Activated naive CD8-positive, alpha-beta T cell treated with anti-CD3 and anti-CD28 coated beads, Interleukin-2, amount 10 ng/mL, durations not matched to agents 7 days and 5 days (primary cell): ENCODE measurements around the gene HOXA10. TPM values are rescaled to one million over a fixed set of nuclear protein-coding genes. Genes with fewer than 3 reads are reported as not detected.

Experiments used
- ATAC-seq: fragments of 150-1000 bp; cut with Tn5 transposase; one replicate; pipeline ENCODE4 v1.10.0; 2021; ENCODE audit warnings: low read depth, moderate library complexity
- POLR2A ChIA-PET: fragments of 350-600 bp; sonication (Branson Sonifier 250); formaldehyde crosslinking; loops from one replicate; lab custom pipeline; 2021; ENCODE audit warnings: antibody characterized with exemption; lab: Charles Lee
- DNase-seq: peaks from one replicate; pipeline ENCODE4 v3.0.0; 2021
- H3K27ac Mint-ChIP-seq: one replicate; pipeline ENCODE4 v1.8.0; 2022; ENCODE audit warnings: mild to moderate bottlenecking, mixed read lengths
- H3K27me3 Mint-ChIP-seq: one replicate; pipeline ENCODE4 v1.8.0; 2022; ENCODE audit warnings: mild to moderate bottlenecking, moderate library complexity, mixed read lengths
- H3K36me3 Mint-ChIP-seq: one replicate; pipeline ENCODE4 v1.8.0; 2021; ENCODE audit warnings: mild to moderate bottlenecking, mixed read lengths
- H3K4me1 Mint-ChIP-seq: one replicate; pipeline ENCODE4 v1.8.0; 2021; ENCODE audit warnings: mixed read lengths
- H3K4me3 Mint-ChIP-seq: one replicate; pipeline ENCODE4 v1.8.0; 2022; ENCODE audit warnings: mild to moderate bottlenecking, moderate library complexity, mixed read lengths
- H3K9me3 Mint-ChIP-seq: one replicate; pipeline ENCODE4 v1.8.0; 2021; ENCODE audit warnings: mixed read lengths
- total RNA-seq, 2 experiments: library from RNA; stranded (reverse); gene quantifications; one replicate each; pipeline ENCODE4 v1.2.3, GENCODE V29; 2021

The HOXA10 gene
- total RNA-seq, 2 experiments from 2014 or later: not detected

GRCh38 chr7:27200761-27201579 lies 26.9 kb upstream of the HOXA10 start:
- H3K4me1 Mint-ChIP-seq: peaks cover 27% of the 10 kb centered on the region
- ATAC-seq (no peak), DNase-seq (peak; percentile 25)
- H3K27me3 Mint-ChIP-seq: peaks cover 89% of the 10 kb centered on the region
- H3K36me3 Mint-ChIP-seq: peaks cover 2% of the 10 kb centered on the region
- peak overlapping the region; percentile 53 for H3K4me3 Mint-ChIP-seq
- no peaks in the 10 kb centered on the region for H3K9me3 Mint-ChIP-seq
- peak overlapping the region; percentile 5 for H3K27ac Mint-ChIP-seq
- POLR2A ChIA-PET: no interaction called here

DNA sequence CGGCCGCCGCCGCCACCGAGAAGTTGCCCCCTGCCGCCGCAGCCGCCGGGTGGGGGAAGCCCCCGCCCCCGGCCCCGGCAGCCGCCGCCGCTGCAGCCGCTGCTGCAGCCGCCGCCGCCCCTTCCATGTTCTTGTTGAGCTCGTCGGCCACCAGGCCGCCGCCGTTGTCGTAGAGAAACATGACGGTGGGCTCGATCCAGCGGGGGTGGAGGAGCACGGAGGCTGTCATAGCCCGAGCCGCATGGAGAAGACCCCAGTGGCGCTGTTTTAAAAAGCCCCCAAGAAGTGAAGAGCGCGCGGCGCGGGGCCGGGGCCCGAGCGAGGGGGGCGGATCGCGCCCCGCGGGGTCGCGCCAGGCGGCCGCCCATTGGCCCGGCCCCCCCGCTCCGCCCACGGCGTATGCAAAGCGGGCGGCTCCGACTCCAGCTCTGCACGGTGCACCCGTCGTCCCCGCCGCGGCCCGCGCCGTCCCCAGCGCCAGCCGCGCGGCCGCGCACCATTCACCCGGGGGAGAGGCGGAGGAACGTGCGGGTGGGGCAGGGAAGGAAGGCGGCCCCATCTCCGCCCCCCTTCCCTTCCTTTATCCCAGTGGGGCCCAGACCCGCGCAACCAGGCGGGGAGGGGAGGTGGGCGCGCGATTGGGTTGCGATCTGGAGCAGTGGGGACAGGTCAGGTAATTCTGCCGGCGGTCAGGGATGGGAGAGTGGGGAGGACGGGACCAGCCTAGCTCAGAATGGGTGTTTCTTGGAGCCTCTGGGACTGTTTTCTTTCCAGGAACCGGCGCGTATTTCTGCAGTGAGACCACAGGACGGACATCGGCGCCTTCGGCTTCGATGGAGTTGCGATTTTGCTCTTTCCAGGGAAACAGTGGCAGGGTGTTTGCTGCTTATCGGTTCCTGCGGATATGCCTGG lies 26.0 kb upstream of the HOXA10 start, which contains the start of gene HOXA13:
TSS of gene HOXA13 (minus strand) at position 243 of the 912 bp plus-strand sequence. CDS start at position 229, 14 bp downstream.
- peaks cover 2% of the 10 kb centered on the region for H3K36me3 Mint-ChIP-seq
- peak within 1 kb of the TSS; percentile 30 for H3K27ac Mint-ChIP-seq
- H3K27me3 Mint-ChIP-seq: peaks cover 85% of the 10 kb centered on the region
- peak; percentile 46 for ATAC-seq
- H3K4me1 Mint-ChIP-seq: peaks cover 25% of the 10 kb centered on the region
- no peaks in the 10 kb centered on the region for H3K9me3 Mint-ChIP-seq
- peak within 1 kb of the TSS; percentile 70 for H3K4me3 Mint-ChIP-seq
- POLR2A ChIA-PET: interaction anchor here (0.6 kb wide), 1 partner anchor 608 kb away, joined by 3 read pairs; no protein-coding TSS in a partner anchor
- peak; percentile 47 for DNase-seq

DNA sequence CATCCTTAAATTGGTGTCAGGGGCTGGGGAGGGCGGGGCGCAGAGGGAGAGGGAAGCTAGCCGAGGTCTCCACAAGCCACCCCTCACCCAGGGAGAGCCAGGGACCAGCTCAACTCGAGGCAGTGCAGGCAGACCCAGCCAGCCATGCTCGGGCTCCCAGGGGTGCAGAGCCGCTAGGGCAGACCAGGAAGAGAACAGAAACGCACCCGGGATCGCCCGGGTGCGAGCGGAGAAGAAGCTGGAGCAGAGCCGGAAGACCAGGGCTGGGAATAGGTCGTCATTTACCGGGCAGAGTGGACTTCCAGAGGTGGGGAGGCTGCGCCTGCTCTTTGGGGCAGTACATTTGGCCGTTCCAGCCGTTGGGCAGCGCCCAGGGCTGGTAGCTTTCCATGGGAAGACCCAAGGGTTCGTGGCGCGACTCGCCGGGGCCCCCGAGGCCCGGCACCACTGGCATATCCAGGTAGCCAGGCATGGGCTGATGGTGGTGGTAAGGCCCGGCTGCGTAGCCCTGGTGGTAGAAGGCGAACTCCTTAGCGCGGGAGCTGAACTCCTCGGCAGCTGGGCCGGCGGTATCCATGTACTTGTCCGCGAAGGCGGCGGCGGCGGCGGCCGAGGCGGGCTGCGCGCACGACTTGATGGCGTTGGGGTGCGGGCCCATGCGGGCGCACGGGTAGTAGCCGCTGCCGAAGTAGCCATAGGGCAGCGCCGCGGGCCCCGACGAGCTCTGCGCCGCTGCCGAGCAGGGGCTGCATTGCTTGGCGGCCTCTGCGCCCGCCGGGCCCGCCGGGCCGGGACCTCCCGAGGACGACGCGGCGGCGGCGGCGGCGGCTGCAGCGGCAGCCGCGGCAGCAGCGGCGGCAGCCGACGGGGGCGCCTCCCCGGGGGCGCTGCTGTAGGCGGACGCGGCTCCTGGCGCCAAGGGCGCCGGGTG lies 25.0 kb upstream of the HOXA10 start:
- POLR2A ChIA-PET: interaction anchor here (0.8 kb wide), 1 partner anchor 999 kb away, joined by 3 read pairs; no protein-coding TSS in a partner anchor
- Mint-ChIP-seq H3K36me3 (peaks cover 2% of the 10 kb centered on the region), H3K4me1 (peaks cover 25% of the 10 kb centered on the region), H3K27me3 (peaks cover 85% of the 10 kb centered on the region), H3K4me3 (no peak overlapping the region), H3K9me3 (no peaks in the 10 kb centered on the region), H3K27ac (peak overlapping the region; percentile 30)
- DNase-seq (peak; percentile 49), ATAC-seq (no peak)

DNA sequence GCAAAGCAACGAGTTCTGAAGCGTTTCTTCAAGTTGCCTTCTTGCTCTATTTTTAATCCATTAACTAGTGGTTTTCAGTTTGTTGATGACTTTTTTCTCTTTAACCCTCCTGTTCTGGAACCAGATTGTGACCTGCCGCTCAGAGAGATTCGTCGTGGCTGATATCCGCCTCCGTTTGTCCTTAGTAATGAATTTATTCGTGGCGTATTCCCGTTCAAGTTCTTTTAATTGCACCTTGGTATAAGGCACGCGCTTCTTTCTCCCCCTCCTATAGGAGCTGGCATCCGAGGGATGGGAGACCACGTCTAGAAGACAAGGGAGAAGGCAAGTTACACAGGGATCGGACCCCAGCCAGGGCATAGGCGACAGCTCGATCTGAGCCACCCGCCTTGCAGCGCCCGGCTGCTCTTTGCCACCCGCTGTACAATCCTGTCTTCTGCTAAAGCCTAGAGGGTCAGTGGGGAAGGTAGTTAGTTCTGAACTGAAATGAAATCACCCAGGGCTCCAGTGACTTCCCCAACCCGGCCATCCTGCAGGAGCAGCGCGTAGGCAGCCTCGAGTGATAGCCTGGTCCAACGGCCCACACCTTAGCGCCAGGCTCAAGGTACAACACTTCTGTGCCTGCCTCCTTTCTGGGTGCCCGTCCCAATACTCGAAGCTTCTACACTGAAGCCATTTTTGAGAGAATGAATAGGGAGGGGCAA lies 24.2 kb upstream of the HOXA10 start:
- POLR2A ChIA-PET: no interaction called here
- Mint-ChIP-seq H3K9me3 (no peaks in the 10 kb centered on the region), H3K27ac (no peak overlapping the region), H3K27me3 (peaks cover 85% of the 10 kb centered on the region), H3K36me3 (peaks cover 2% of the 10 kb centered on the region), H3K4me1 (peaks cover 24% of the 10 kb centered on the region), H3K4me3 (no peak overlapping the region)
- ATAC-seq (no peak), DNase-seq (peak; percentile 32)

- Mint-ChIP-seq H3K9me3 (no peaks in the 10 kb centered on the region), H3K4me3 (no peak overlapping the region), H3K27ac (no peak overlapping the region), H3K27me3 (peaks cover 81% of the 10 kb centered on the region), H3K36me3 (peaks cover 2% of the 10 kb centered on the region), H3K4me1 (peaks cover 24% of the 10 kb centered on the region)
- ATAC-seq (no peak), DNase-seq (no peak)
- POLR2A ChIA-PET: no interaction called here
These were observed 23.3 kb upstream of the HOXA10 start for GRCh38 chr7:27197137-27198042.

DNA sequence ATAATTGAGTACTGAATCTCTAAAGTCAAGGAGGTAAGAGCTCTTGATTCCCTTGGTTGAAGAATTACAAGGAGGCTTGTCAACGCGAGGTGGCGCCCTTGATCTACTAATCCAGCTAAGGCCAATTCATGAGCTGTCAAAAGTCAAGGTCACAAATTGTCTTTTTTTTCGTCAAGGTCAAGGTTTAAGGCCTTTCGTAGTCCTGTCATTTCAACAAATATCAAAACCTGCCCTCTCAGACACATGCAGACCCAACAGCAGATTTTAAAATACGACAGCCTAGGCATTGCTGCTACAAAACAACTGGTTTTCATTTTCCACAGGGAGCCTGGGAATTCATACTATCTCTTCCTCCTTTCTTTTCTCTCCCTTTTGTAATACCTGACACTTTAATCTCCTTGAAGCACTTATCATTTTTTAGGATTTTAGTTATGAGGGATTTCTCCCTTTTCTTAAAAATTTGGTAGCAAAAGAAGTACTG lies 22.2 kb upstream of the HOXA10 start:
- peaks cover 80% of the 10 kb centered on the region for H3K27me3 Mint-ChIP-seq
- no peak for ATAC-seq
- DNase-seq: peak; percentile 77
- no peak overlapping the region for H3K27ac Mint-ChIP-seq
- H3K4me1 Mint-ChIP-seq: peaks cover 19% of the 10 kb centered on the region
- H3K36me3 Mint-ChIP-seq: peaks cover 2% of the 10 kb centered on the region
- no peaks in the 10 kb centered on the region for H3K9me3 Mint-ChIP-seq
- no peak overlapping the region for H3K4me3 Mint-ChIP-seq
- POLR2A ChIA-PET: no interaction called here

GRCh38 chr7:27194686-27195379 lies 20.7 kb upstream of the HOXA10 start:
- Mint-ChIP-seq H3K27ac (no peak overlapping the region), H3K27me3 (peaks cover 83% of the 10 kb centered on the region), H3K36me3 (no peaks in the 10 kb centered on the region), H3K4me1 (peaks cover 10% of the 10 kb centered on the region), H3K9me3 (no peaks in the 10 kb centered on the region), H3K4me3 (no peak overlapping the region)
- no peak for DNase-seq
- POLR2A ChIA-PET: no interaction called here
- no peak for ATAC-seq

GRCh38 chr7:27194002-27194352 lies 19.9 kb upstream of the HOXA10 start:
- DNase-seq (no peak), ATAC-seq (no peak)
- peaks cover 87% of the 10 kb centered on the region for H3K27me3 Mint-ChIP-seq
- H3K9me3 Mint-ChIP-seq: no peaks in the 10 kb centered on the region
- peaks cover 13% of the 10 kb centered on the region for H3K4me1 Mint-ChIP-seq
- POLR2A ChIA-PET: no interaction called here
- H3K36me3 Mint-ChIP-seq: peaks cover 2% of the 10 kb centered on the region
- no peak overlapping the region for H3K27ac Mint-ChIP-seq
- H3K4me3 Mint-ChIP-seq: no peak overlapping the region

- DNase-seq (peak; percentile 19), ATAC-seq (no peak)
- no peak overlapping the region for H3K27ac Mint-ChIP-seq
- peaks cover 14% of the 10 kb centered on the region for H3K4me1 Mint-ChIP-seq
- POLR2A ChIA-PET: no interaction called here
- no peaks in the 10 kb centered on the region for H3K9me3 Mint-ChIP-seq
- peak overlapping the region; percentile 25 for H3K4me3 Mint-ChIP-seq
- H3K36me3 Mint-ChIP-seq: peaks cover 2% of the 10 kb centered on the region
- H3K27me3 Mint-ChIP-seq: peaks cover 89% of the 10 kb centered on the region
These were observed 19.3 kb upstream of the HOXA10 start for GRCh38 chr7:27193335-27194001.

- H3K9me3 Mint-ChIP-seq: no peaks in the 10 kb centered on the region
- POLR2A ChIA-PET: no interaction called here
- peak overlapping the region; percentile 60 for H3K4me3 Mint-ChIP-seq
- no peak overlapping the region for H3K27ac Mint-ChIP-seq
- ATAC-seq: peak; percentile 37
- DNase-seq: peak; percentile 51
- peaks cover 2% of the 10 kb centered on the region for H3K36me3 Mint-ChIP-seq
- peaks cover 18% of the 10 kb centered on the region for H3K4me1 Mint-ChIP-seq
- peaks cover 89% of the 10 kb centered on the region for H3K27me3 Mint-ChIP-seq
These were observed 18.6 kb upstream of the HOXA10 start for GRCh38 chr7:27192546-27193334.
